OCI-LY3 (cell line): Measurements from ENCODE around the gene KCNN3.

ENCODE experiments used
- H2AFZ ChIP-seq: fragments of 200-600, 300-600 bp; shearing (Covaris generic); 2 replicates; pipeline ENCODE4 v1.6.0; 2014; ENCODE audit warnings: antibody characterized with exemption, low read depth, low read length
- H3K27ac ChIP-seq: fragments of 200-600, 300-600 bp; sonication (generic); 2 replicates; pipeline ENCODE4 v1.5.1; 2014; ENCODE audit warnings: mild to moderate bottlenecking, low read length, moderate library complexity, mixed read lengths
- H3K27me3 ChIP-seq: fragments of 200-600, 300-600 bp; sonication (generic); 2 replicates; pipeline ENCODE4 v1.6.1; 2014; ENCODE audit warnings: low read depth, low read length, mixed read lengths
- H3K36me3 ChIP-seq: fragments of 200-600, 300-600 bp; sonication (generic); replicated peaks from 2 replicates; pipeline ENCODE3; 2014; ENCODE audit warnings: low read depth, low read length, mixed read lengths
- H3K4me1 ChIP-seq: fragments of 300-600, 200-600 bp; sonication (generic); 2 replicates; pipeline ENCODE4 v1.6.1; 2014; ENCODE audit warnings: low read length, mixed read lengths
- H3K4me2 ChIP-seq: fragments of 200-600, 300-600 bp; sonication (generic); 2 replicates; pipeline ENCODE4 v1.6.1; 2014; ENCODE audit warnings: low read length, mixed read lengths
- H3K4me3 ChIP-seq: fragments of 300-600, 200-600 bp; sonication (generic); 2 replicates; pipeline ENCODE4 v1.5.1; 2014; ENCODE audit warnings: antibody characterized with exemption, mild to moderate bottlenecking, low read length, moderate library complexity
- H3K79me2 ChIP-seq: fragments of 300-600, 200-600 bp; shearing (Covaris generic); 2 replicates; pipeline ENCODE4 v1.6.1; 2014; ENCODE audit warnings: mild to moderate bottlenecking, low read length, mixed read lengths
- H3K9ac ChIP-seq: fragments of 300-600, 200-600 bp; shearing (Covaris generic); 2 replicates; pipeline ENCODE4 v1.6.0; 2014; ENCODE audit warnings: mild to moderate bottlenecking, low read length, moderate library complexity
- H3K9me3 ChIP-seq: fragments of 200-600, 300-600 bp; shearing (Covaris generic); 2 replicates; pipeline ENCODE4 v1.6.1; 2014; ENCODE audit warnings: low read length, mixed read lengths; ENCODE audit not compliant: insufficient read depth
- H4K20me1 ChIP-seq: fragments of 200-600, 300-600 bp; sonication (generic); 2 replicates; pipeline ENCODE4 v1.6.1; 2016; ENCODE audit warnings: low read length, mixed read lengths; ENCODE audit not compliant: insufficient read depth
- EZH2phosphoT487 ChIP-seq: fragments of 200-600 bp; shearing (Covaris generic); IDR thresholded peaks from 2 replicates; pipeline ENCODE4 v1.6.1; 2018; ENCODE audit warnings: antibody characterized with exemption, mixed run types, low read depth
- TF ChIP-seq, protein P1 (sequence below): fragments of 200-600, 300-600 bp; sonication (generic); IDR thresholded peaks from 2 replicates; pipeline ENCODE4 v1.5.1; 2014; ENCODE audit warnings: antibody characterized with exemption, low read length, low read depth

The KCNN3 gene

DNA sequence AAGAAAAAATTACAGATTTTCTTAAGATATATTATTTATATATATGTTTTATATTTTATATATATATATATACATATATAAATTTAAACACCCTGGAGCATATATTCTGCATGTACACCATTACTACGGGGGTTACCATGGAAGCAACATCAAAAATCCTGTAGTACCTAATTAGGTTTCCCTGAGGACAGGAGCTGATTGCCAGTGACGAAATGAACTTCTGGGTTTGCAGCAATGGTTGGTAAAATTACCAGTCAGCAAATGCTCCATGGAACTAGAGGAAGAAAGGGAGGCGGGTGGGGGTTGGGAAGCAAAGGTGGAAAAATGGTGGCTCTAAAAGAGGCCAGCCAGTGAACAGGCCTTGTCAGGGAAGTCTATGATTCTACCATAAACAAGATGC lies 89.5 kb downstream of the KCNN3 start:
- H4K20me1 ChIP-seq: no peaks in the 10 kb centered on the region
- H2AFZ ChIP-seq: no peak overlapping the region
- H3K9ac ChIP-seq: no peak overlapping the region
- H3K9me3 ChIP-seq: peaks cover 9% of the 10 kb centered on the region
- no peak overlapping the region for H3K27ac ChIP-seq
- H3K4me2 ChIP-seq: no peak overlapping the region
- no peaks in the 10 kb centered on the region for H3K79me2 ChIP-seq
- peaks cover 5% of the 10 kb centered on the region for H3K36me3 ChIP-seq
- H3K4me3 ChIP-seq: no peak overlapping the region
- peaks cover 20% of the 10 kb centered on the region for H3K4me1 ChIP-seq
- H3K27me3 ChIP-seq: no peaks in the 10 kb centered on the region
- TF ChIP-seq, protein P1, sequence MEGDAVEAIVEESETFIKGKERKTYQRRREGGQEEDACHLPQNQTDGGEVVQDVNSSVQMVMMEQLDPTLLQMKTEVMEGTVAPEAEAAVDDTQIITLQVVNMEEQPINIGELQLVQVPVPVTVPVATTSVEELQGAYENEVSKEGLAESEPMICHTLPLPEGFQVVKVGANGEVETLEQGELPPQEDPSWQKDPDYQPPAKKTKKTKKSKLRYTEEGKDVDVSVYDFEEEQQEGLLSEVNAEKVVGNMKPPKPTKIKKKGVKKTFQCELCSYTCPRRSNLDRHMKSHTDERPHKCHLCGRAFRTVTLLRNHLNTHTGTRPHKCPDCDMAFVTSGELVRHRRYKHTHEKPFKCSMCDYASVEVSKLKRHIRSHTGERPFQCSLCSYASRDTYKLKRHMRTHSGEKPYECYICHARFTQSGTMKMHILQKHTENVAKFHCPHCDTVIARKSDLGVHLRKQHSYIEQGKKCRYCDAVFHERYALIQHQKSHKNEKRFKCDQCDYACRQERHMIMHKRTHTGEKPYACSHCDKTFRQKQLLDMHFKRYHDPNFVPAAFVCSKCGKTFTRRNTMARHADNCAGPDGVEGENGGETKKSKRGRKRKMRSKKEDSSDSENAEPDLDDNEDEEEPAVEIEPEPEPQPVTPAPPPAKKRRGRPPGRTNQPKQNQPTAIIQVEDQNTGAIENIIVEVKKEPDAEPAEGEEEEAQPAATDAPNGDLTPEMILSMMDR: no peak

DNA sequence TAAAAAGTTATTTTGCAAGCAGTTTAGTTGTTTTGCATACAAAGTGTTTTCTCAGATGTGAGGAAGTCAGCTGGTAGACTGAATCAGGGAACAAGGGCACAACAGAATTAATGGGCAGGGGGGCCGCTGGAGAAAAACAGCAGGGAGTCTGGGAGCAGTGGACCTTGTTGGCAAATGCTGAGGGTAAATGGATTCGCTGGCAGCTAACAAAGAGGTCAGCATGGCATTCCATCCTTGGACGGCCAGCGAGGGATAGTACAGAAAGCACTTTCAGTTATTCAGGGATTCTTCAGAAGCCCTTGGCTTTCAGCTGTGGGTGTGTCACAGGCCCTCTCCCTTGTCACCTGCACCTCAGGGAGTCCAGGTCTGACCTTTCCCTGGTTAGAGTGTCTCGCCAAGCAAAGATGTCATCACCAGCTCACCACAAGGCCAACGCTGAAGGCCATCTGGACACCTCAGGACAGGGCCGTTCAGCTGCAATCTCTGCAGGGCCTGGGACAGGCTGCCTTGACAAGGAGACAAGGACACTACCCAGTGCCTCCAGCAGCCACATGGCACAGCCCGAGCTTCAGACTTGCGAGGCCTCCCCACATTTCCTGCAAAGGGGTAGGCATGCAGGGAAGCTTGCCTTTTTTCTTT lies 90.4 kb downstream of the KCNN3 start:
- TF ChIP-seq, protein P1: no peak
- TF ChIP-seq EZH2phosphoT487: no peak

DNA sequence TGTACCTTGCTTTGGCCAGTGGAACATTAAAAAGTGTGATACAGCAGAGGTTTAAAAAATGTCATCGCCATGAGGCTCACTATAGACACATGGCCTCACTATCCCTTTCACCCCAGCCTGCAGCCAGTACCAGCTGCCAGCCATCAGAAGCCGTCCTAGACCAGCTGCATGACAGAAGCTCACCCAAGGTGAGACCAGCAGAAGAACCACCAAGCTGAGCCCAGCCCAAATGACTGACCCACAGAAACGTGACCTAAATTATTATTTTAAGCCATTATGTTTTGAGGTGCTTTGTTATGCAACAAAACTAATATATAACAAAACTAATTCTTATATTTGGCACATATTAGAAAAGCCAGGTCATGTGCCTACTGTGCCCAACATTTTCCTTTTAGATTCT lies 91.1 kb downstream of the KCNN3 start:
- Histone ChIP-seq H3K4me3 (no peak overlapping the region), H3K9ac (no peak overlapping the region), H4K20me1 (no peaks in the 10 kb centered on the region), H3K79me2 (no peaks in the 10 kb centered on the region), H2AFZ (no peak overlapping the region), H3K36me3 (peaks cover 5% of the 10 kb centered on the region), H3K4me1 (peaks cover 4% of the 10 kb centered on the region; the same call in 1 of the 2 replicates), H3K9me3 (peaks cover 9% of the 10 kb centered on the region), H3K4me2 (no peak overlapping the region), H3K27me3 (no peaks in the 10 kb centered on the region), H3K27ac (no peak overlapping the region)
- TF ChIP-seq EZH2phosphoT487: no peak
- TF ChIP-seq, protein P1: no peak

More for the DNA sequence above, 90.4 kb downstream of the KCNN3 start:
- peaks cover 5% of the 10 kb centered on the region for H3K36me3 ChIP-seq
- H2AFZ ChIP-seq: no peak overlapping the region
- no peaks in the 10 kb centered on the region for H3K27me3 ChIP-seq
- no peaks in the 10 kb centered on the region for H3K79me2 ChIP-seq
- no peak overlapping the region for H3K27ac ChIP-seq
- H3K4me2 ChIP-seq: no peak overlapping the region
- peaks cover 9% of the 10 kb centered on the region for H3K9me3 ChIP-seq
- peaks cover 11% of the 10 kb centered on the region for H3K4me1 ChIP-seq
- H4K20me1 ChIP-seq: no peaks in the 10 kb centered on the region
- no peak overlapping the region for H3K4me3 ChIP-seq
- no peak overlapping the region for H3K9ac ChIP-seq

DNA sequence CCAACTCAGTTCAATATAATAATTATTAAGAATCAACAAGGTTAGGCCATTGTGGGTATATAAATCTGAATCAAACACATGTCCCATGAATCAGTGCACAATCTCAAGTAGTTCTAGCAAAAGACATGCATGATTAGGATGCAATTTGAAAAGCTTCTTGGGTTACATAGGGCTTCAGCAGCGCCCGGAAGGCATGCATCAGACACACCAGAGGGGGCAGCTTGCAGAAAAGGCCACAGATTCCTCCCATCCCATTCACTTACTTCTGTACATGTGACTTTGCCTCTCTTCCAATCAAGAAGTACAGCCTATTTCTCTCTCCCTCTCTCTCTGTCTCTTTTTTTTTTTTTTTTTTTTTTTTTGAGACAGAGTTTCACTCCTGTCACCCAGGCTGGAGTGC lies 91.8 kb downstream of the KCNN3 start:
- no peak for TF ChIP-seq EZH2phosphoT487
- TF ChIP-seq, protein P1: no peak
- H3K9ac ChIP-seq: no peak overlapping the region
- no peaks in the 10 kb centered on the region for H4K20me1 ChIP-seq
- H3K4me3 ChIP-seq: no peak overlapping the region
- H3K4me2 ChIP-seq: no peak overlapping the region
- no peaks in the 10 kb centered on the region for H3K27me3 ChIP-seq
- peaks cover 9% of the 10 kb centered on the region for H3K9me3 ChIP-seq
- H3K27ac ChIP-seq: no peak overlapping the region
- H3K36me3 ChIP-seq: peaks cover 5% of the 10 kb centered on the region
- H3K79me2 ChIP-seq: no peaks in the 10 kb centered on the region
- H3K4me1 ChIP-seq: no peaks in the 10 kb centered on the region
- H2AFZ ChIP-seq: no peak overlapping the region
